HCT116 (cell line): ENCODE measurements around the gene INPP5J. TPM values are rescaled to one million over a fixed set of nuclear protein-coding genes. Genes with fewer than 3 reads are reported as not detected.

Source experiments
- ATAC-seq: fragments of 200-7000 bp; cut with Tn5 transposase; 2 replicates; pipeline ENCODE4 v1.9.1; 2020; ENCODE audit warnings: mild to moderate bottlenecking, moderate library complexity
- BruUV-seq: library from RNA; stranded (reverse); fragments of 400-500 nt; replicated peaks from 2 replicates; lab custom pipeline; 2021; lab: Mats Ljungman, UMichigan
- CTCF ChIA-PET: fragments of 300-600 bp; sonication (Branson Sonifier 250); formaldehyde crosslinking; loops from one replicate; lab custom pipeline; 2021; ENCODE audit warnings: antibody characterized with exemption; lab: Charles Lee
- POLR2A ChIA-PET: fragments of 300-600, 350-600 bp; sonication (Branson Sonifier 250); formaldehyde crosslinking; loops from one replicate; lab custom pipeline; 2021; ENCODE audit warnings: antibody characterized with exemption; lab: Charles Lee
- RAD21 ChIA-PET, 2 experiments: fragments of 300-600 bp; sonication (Branson Sonifier 250); formaldehyde crosslinking; loops; one replicate each; lab custom pipeline; 2023; ENCODE audit warnings: low total read pairs in 2 of 2; ENCODE audit not compliant: uncharacterized antibody in 2 of 2, unreplicated experiment in 2 of 2, low non-redundant PET in 1 of 2; lab: Charles Lee
- DNase-seq: peaks from one replicate; pipeline ENCODE4 v3.0.0-alpha.2; 2010; ENCODE audit warnings: low read depth, low spot score
- H2AFZ ChIP-seq: fragments of 200-600 bp; shearing (Covaris generic), sonication (generic); 2 replicates; pipeline ENCODE4 v1.6.1; 2017; ENCODE audit warnings: low read depth, mixed run types, mixed read lengths, antibody characterized with exemption, low read length; ENCODE audit not compliant: poor library complexity, severe bottlenecking
- H3K27ac ChIP-seq: 2 replicates; pipeline ENCODE4 v1.5.1; 2012; ENCODE audit warnings: low read depth, low read length
- H3K27me3 ChIP-seq: fragments of 200-600 bp; sonication (generic); 2 replicates; pipeline ENCODE4 v1.6.1; 2016; ENCODE audit warnings: mixed run types, low read length, mixed read lengths; ENCODE audit not compliant: insufficient read depth
- H3K36me3 ChIP-seq, 2 experiments: fragments of 200-500 bp in 1 of 2; fragments of 200-600 bp in 1 of 2; sonication (Bioruptor generic) in 1 of 2; sonication (generic) in 1 of 2; 2 replicates each; pipeline versions ENCODE4 v1.5.1 to v1.6.1; 2014 to 2016; ENCODE audit warnings: low read length in 2 of 2, inconsistent platforms in 1 of 2, mixed read lengths in 1 of 2, mixed run types in 1 of 2; ENCODE audit not compliant: insufficient read depth in 2 of 2, control insufficient read depth in 1 of 2
- H3K4me1 ChIP-seq, 2 experiments: fragments of 200-600 bp in 1 of 2; sonication (generic) in 1 of 2; 2 replicates each; pipeline versions ENCODE4 v1.5.1 to v1.6.1; 2012 to 2017; ENCODE audit warnings: low read length in 2 of 2, inconsistent platforms in 1 of 2, mild to moderate bottlenecking in 1 of 2, mixed read lengths in 1 of 2, mixed run types in 1 of 2, moderate library complexity in 1 of 2; ENCODE audit not compliant: insufficient read depth in 2 of 2, control insufficient read depth in 1 of 2
- H3K4me2 ChIP-seq: fragments of 200-600 bp; sonication (generic); 2 replicates; pipeline ENCODE4 v1.6.1; 2017; ENCODE audit warnings: mixed run types, low read length, mixed read lengths
- H3K4me3 ChIP-seq, 2 experiments: fragments of 200-600 bp in 1 of 2; sonication (generic) in 1 of 2; replicated peaks in 1 of 2; 2 replicates each; pipeline ENCODE4 v1.5.1; 2011 to 2016; ENCODE audit warnings: low read length in 2 of 2, control low read depth in 1 of 2, low read depth in 1 of 2, mild to moderate bottlenecking in 1 of 2, mixed read lengths in 1 of 2, mixed run types in 1 of 2
- H3K79me2 ChIP-seq: fragments of 200-600 bp; sonication (generic); 2 replicates; pipeline ENCODE4 v1.6.1; 2017; ENCODE audit warnings: mild to moderate bottlenecking, mixed run types, low read length, moderate library complexity, mixed read lengths; ENCODE audit not compliant: insufficient read depth
- H3K9ac ChIP-seq: fragments of 200-600 bp; sonication (generic); 2 replicates; pipeline ENCODE4 v1.6.1; 2016; ENCODE audit warnings: low read length, mixed read lengths
- H3K9me2 ChIP-seq: fragments of 200-600 bp; sonication (generic), shearing (Covaris generic); 2 replicates; pipeline ENCODE4 v1.6.1; 2017; ENCODE audit warnings: mixed run types, mild to moderate bottlenecking, moderate library complexity; ENCODE audit not compliant: insufficient read depth
- H3K9me3 ChIP-seq, 2 experiments: fragments of 200-500 bp in 1 of 2; fragments of 200-600 bp in 1 of 2; sonication (Bioruptor generic) in 1 of 2; sonication (generic) in 1 of 2; 2 replicates each; pipeline ENCODE4 v1.6.1; 2014 to 2017; ENCODE audit warnings: low read length in 2 of 2, mixed read lengths in 2 of 2, inconsistent platforms in 1 of 2, low read depth in 1 of 2, mild to moderate bottlenecking in 1 of 2, mixed run types in 1 of 2, moderate library complexity in 1 of 2; ENCODE audit not compliant: control insufficient read depth in 1 of 2, insufficient read depth in 1 of 2
- H4K20me1 ChIP-seq: fragments of 200-600 bp; sonication (generic), shearing (Covaris generic); 2 replicates; pipeline ENCODE4 v1.6.1; 2017; ENCODE audit warnings: mixed run types, mild to moderate bottlenecking, moderate library complexity; ENCODE audit not compliant: insufficient read depth
- CBX3 ChIP-seq: IDR thresholded peaks from 2 replicates; pipeline ENCODE4 v1.6.1; 2012; ENCODE audit warnings: low read depth
- ELF1 ChIP-seq: IDR thresholded peaks from 2 replicates; pipeline ENCODE4 v1.6.1; 2012; ENCODE audit warnings: low read depth, borderline replicate concordance
- EZH2phosphoT487 ChIP-seq: fragments of 200-600 bp; IDR thresholded peaks from 2 replicates; pipeline ENCODE4 v1.6.1; 2018; ENCODE audit warnings: antibody characterized with exemption, borderline replicate concordance
- FOSL1 ChIP-seq: IDR thresholded peaks from 2 replicates; pipeline ENCODE4 v1.6.1; 2012; ENCODE audit warnings: low read depth
- JUND ChIP-seq: IDR thresholded peaks from 2 replicates; pipeline ENCODE4 v1.6.1; 2012
- RAD21 ChIP-seq: IDR thresholded peaks from 2 replicates; pipeline ENCODE4 v1.6.1; 2012; ENCODE audit warnings: low read depth, mild to moderate bottlenecking
- REST ChIP-seq: IDR thresholded peaks from 2 replicates; pipeline ENCODE4 v1.6.1; 2012; ENCODE audit warnings: low read depth
- SIN3A ChIP-seq: IDR thresholded peaks from 2 replicates; pipeline ENCODE4 v1.6.1; 2012; ENCODE audit warnings: low read depth
- SP1 ChIP-seq: IDR thresholded peaks from 2 replicates; pipeline ENCODE4 v1.6.1; 2012; ENCODE audit warnings: low read depth
- SRF ChIP-seq: IDR thresholded peaks from 2 replicates; pipeline ENCODE4 v1.6.1; 2012; ENCODE audit warnings: low read depth
- YY1 ChIP-seq: IDR thresholded peaks from 2 replicates; pipeline ENCODE4 v1.6.1; 2011; ENCODE audit warnings: low read length, low read depth, moderate library complexity, mild to moderate bottlenecking; ENCODE audit not compliant: insufficient replicate concordance; ENCODE audit errors: extremely low read depth
- ZFX ChIP-seq: fragments of 450-650 bp; IDR thresholded peaks from 2 replicates; pipeline ENCODE4 v1.6.1; 2017
- intact Hi-C: fragments of 100-400 bp; cut with micrococcal nuclease; formaldehyde crosslinking; loops from 2 replicates; pipeline ENCODE4 v1.10.0; 2022
- total RNA-seq: library from RNA; stranded (reverse); gene quantifications from one replicate; pipeline ENCODE4 v1.2.1, GENCODE V29; 2021; ENCODE audit not compliant: unreplicated experiment
- TF ChIP-seq, protein P1 (sequence below), 3 experiments: fragments of 200-600 bp in 1 of 3; sonication (generic) in 1 of 3; IDR thresholded peaks in 2 of 3; conservative IDR thresholded peaks in 1 of 3; 2 replicates each; pipeline ENCODE4 v1.5.1; 2012 to 2017; ENCODE audit warnings: low read depth in 2 of 3, low read length in 2 of 3, antibody characterized with exemption in 1 of 3, borderline replicate concordance in 1 of 3, control low read depth in 1 of 3, mild to moderate bottlenecking in 1 of 3, mixed read lengths in 1 of 3, mixed run types in 1 of 3, moderate library complexity in 1 of 3; ENCODE audit not compliant: insufficient read depth in 1 of 3
- TF ChIP-seq, protein P2 (sequence below): IDR thresholded peaks from 2 replicates; pipeline ENCODE4 v1.6.1; 2012

The INPP5J gene
- total RNA-seq, 1 experiment from 2014 or later: 8.9 TPM

- Histone ChIP-seq H3K9ac (no peak overlapping the region), H3K9me3 (no peaks in the 10 kb centered on the region), H4K20me1 (no peaks in the 10 kb centered on the region), H3K4me3 (no peak overlapping the region), H3K9me2 (no peaks in the 10 kb centered on the region), H3K4me1 (peaks cover 0 to 3% of the 10 kb centered on the region in 2 experiments; a peak in 1 of 4 replicates), H2AFZ (no peak overlapping the region), H3K27me3 (no peaks in the 10 kb centered on the region), H3K4me2 (no peak overlapping the region), H3K79me2 (no peaks in the 10 kb centered on the region), H3K27ac (no peak overlapping the region), H3K36me3 (peaks cover 39 to 59% of the 10 kb centered on the region in 2 experiments)
- TF ChIP-seq REST (no peak), SIN3A (no peak)
- no peak for ATAC-seq
- ChIA-PET RAD21 (no interaction called here), CTCF (interaction anchor here (0.9 to 1.9 kb wide), 2 partner anchors 11 kb away, joined by 5 to 14 read pairs; partner anchors contain the start of gene SELENOM), POLR2A (interaction anchor here (1.6 to 2.3 kb wide), 2 partner anchors 10 to 13 kb away, joined by 4 to 8 read pairs; no protein-coding TSS in a partner anchor)
- no TSS peak for BruUV-seq
- no peak for DNase-seq
- intact Hi-C loops: no loop called here
Measured at GRCh38 chr22:31095637-31096249, 27.0 kb upstream of the INPP5J start.

- POLR2A ChIA-PET: interaction anchor here (1.6 to 2.3 kb wide), 2 partner anchors 12 to 14 kb away, joined by 4 to 8 read pairs; no protein-coding TSS in a partner anchor
- DNase-seq (no peak), ATAC-seq (no peak)
- no peak overlapping the region for H2AFZ ChIP-seq
- no peaks in the 10 kb centered on the region for H3K9me2 ChIP-seq
- RAD21 ChIA-PET: no interaction called here
- H3K9ac ChIP-seq: no peak overlapping the region
- no peaks in the 10 kb centered on the region for H4K20me1 ChIP-seq
- no peaks in the 10 kb centered on the region for H3K27me3 ChIP-seq
- H3K4me2 ChIP-seq: no peak overlapping the region
- no TSS peak for BruUV-seq
- H3K4me3 ChIP-seq: no peak overlapping the region
- CTCF ChIA-PET: interaction anchor here (1.9 kb wide), 1 partner anchor 10 kb away, joined by 14 read pairs; the partner anchor contains the start of gene SELENOM
- H3K27ac ChIP-seq: no peak overlapping the region
- no peaks in the 10 kb centered on the region for H3K9me3 ChIP-seq
- intact Hi-C loops: no loop called here
- H3K4me1 ChIP-seq: peaks cover 0 to 5% of the 10 kb centered on the region in 2 experiments; a peak in 2 of 4 replicates
- peaks cover 35 to 59% of the 10 kb centered on the region in 2 experiments for H3K36me3 ChIP-seq
- H3K79me2 ChIP-seq: no peaks in the 10 kb centered on the region
- TF ChIP-seq ELF1 (no peak), JUND (no peak), SRF (no peak), CBX3 (no peak), RAD21 (no peak), YY1 (no peak), ZFX (no peak), FOSL1 (no peak), SIN3A (no peak), SP1 (no peak), EZH2phosphoT487 (no peak)
- TF ChIP-seq, protein P1, sequence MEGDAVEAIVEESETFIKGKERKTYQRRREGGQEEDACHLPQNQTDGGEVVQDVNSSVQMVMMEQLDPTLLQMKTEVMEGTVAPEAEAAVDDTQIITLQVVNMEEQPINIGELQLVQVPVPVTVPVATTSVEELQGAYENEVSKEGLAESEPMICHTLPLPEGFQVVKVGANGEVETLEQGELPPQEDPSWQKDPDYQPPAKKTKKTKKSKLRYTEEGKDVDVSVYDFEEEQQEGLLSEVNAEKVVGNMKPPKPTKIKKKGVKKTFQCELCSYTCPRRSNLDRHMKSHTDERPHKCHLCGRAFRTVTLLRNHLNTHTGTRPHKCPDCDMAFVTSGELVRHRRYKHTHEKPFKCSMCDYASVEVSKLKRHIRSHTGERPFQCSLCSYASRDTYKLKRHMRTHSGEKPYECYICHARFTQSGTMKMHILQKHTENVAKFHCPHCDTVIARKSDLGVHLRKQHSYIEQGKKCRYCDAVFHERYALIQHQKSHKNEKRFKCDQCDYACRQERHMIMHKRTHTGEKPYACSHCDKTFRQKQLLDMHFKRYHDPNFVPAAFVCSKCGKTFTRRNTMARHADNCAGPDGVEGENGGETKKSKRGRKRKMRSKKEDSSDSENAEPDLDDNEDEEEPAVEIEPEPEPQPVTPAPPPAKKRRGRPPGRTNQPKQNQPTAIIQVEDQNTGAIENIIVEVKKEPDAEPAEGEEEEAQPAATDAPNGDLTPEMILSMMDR (IDR thresholded peaks at IDR 0.05 in 2 of 3, conservative IDR thresholded peaks at IDR 0.05 in 1 of 3; ENCODE audit: borderline replicate concordance in 1 of 3, insufficient read depth in 1 of 3, low read depth in 2 of 3, low read length in 2 of 3): no peak
- TF ChIP-seq, protein P2, sequence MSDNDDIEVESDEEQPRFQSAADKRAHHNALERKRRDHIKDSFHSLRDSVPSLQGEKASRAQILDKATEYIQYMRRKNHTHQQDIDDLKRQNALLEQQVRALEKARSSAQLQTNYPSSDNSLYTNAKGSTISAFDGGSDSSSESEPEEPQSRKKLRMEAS: no peak
Measured at GRCh38 chr22:31096657-31097279, 26.0 kb upstream of the INPP5J start.
